ENCODE data around the gene LLGL1. TPM values are rescaled to one million over a fixed set of nuclear protein-coding genes. Genes with fewer than 3 reads are reported as not detected.

Gene LLGL1
- total and polyA plus RNA-seq, 4 donors, result 4.0 to 18.9 (median 13.4) TPM

Other genes starting within 250 kb of the LLGL1 start
- 10 to 100 TPM; 16.3 to 19.9 TPM for gene ATPAF2, start 186.5 kb upstream of the LLGL1 start, total RNA-seq
- 10 to 100 TPM in 1 of 2 donors, 1 to 10 TPM in 1; 7.1 to 18.4 TPM for gene ATPAF2, start 186.5 kb upstream of the LLGL1 start, polyA plus RNA-seq
- gene GID4, start 186.2 kb upstream of the LLGL1 start, total RNA-seq, result 10 to 100 TPM; 11.4 to 14.1 TPM
- gene GID4, start 186.2 kb upstream of the LLGL1 start, polyA plus RNA-seq, result 1 to 10 TPM; 7.5 to 8.1 TPM
- gene DRG2, start 137.7 kb upstream of the LLGL1 start, total RNA-seq, result 10 to 100 TPM; 28.7 to 33.7 TPM
- gene DRG2, start 137.7 kb upstream of the LLGL1 start, polyA plus RNA-seq, result 10 to 100 TPM; 16.0 to 52.3 TPM
- gene MYO15A, start 116.9 kb upstream of the LLGL1 start, total RNA-seq, result 1 to 10 TPM; 3.1 to 3.4 TPM
- 1 to 10 TPM in 1 of 2 donors, under 1 TPM in 1; 0.25 to 7.5 TPM for gene MYO15A, start 116.9 kb upstream of the LLGL1 start, polyA plus RNA-seq
- 100 to 1,000 TPM in 1 of 2 donors, 10 to 100 TPM in 1; 91.5 to 114 TPM for gene ALKBH5, start 41.8 kb upstream of the LLGL1 start, total RNA-seq
- gene ALKBH5, start 41.8 kb upstream of the LLGL1 start, polyA plus RNA-seq, result 10 to 100 TPM; 33.0 to 40.4 TPM
- gene FLII, start 33.1 kb downstream of the LLGL1 start, total RNA-seq, result 100 to 1,000 TPM; 250 to 299 TPM
- gene FLII, start 33.1 kb downstream of the LLGL1 start, polyA plus RNA-seq, result 100 to 1,000 TPM in 1 of 2 donors, 10 to 100 TPM in 1; 87.5 to 355 TPM
- 10 to 100 TPM; 11.1 to 13.1 TPM for gene MIEF2, start 35.0 kb downstream of the LLGL1 start, total RNA-seq
- gene MIEF2, start 35.0 kb downstream of the LLGL1 start, polyA plus RNA-seq, result 1 to 10 TPM; 2.4 to 7.5 TPM
- 10 to 100 TPM; 27.8 to 37.8 TPM for gene TOP3A, start 89.4 kb downstream of the LLGL1 start, total RNA-seq
- 10 to 100 TPM in 1 of 2 donors, 1 to 10 TPM in 1; 2.9 to 20.8 TPM for gene TOP3A, start 89.4 kb downstream of the LLGL1 start, polyA plus RNA-seq
- 10 to 100 TPM; 10.8 to 15.4 TPM for gene SMCR8, start 89.7 kb downstream of the LLGL1 start, total RNA-seq
- 1 to 10 TPM; 3.9 to 4.5 TPM for gene SMCR8, start 89.7 kb downstream of the LLGL1 start, polyA plus RNA-seq
- 10 to 100 TPM; 13.3 to 17.5 TPM for gene SHMT1, start 137.9 kb downstream of the LLGL1 start, total RNA-seq
- 10 to 100 TPM in 1 of 2 donors, 1 to 10 TPM in 1; 7.3 to 21.7 TPM for gene SHMT1, start 137.9 kb downstream of the LLGL1 start, polyA plus RNA-seq
- not detected for gene EVPLL, start 152.1 kb downstream of the LLGL1 start, total RNA-seq
- gene EVPLL, start 152.1 kb downstream of the LLGL1 start, polyA plus RNA-seq, result not detected

All from aorta (tissue), 4 donors.